Measurements from ENCODE around the gene KCTD10. TPM values are rescaled to one million over a fixed set of nuclear protein-coding genes. Genes with fewer than 3 reads are reported as not detected.

KCTD10 gene
- total RNA-seq, 1 experiment from 2014 or later: 44.9 TPM

DNA sequence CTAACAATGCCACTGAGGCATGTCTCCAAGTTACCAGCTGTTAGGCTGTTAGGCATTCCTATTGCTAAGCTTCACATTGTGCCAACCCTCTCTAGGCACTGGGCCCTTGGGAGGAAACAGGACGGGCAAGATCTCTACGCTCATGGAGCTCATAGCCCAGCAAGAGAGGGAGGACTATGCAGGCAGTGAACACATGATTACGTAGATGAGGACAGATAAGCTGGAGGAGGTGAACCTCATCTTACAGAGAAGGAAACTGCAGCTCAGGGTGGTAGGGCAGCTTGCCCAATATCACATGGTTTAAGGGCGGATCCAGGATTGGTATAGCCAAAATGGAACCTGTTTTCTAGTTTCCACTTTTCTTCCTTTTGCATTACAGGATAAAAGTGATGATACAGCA, 8.1 kb upstream of the KCTD10 start:
- Mint-ChIP-seq H3K9me3 (ENCODE audit: unreplicated experiment) (no peaks in the 10 kb centered on the region), H3K4me3 (ENCODE audit: unreplicated experiment) (no peak overlapping the region), H3K27ac (ENCODE audit: low read depth, unreplicated experiment) (no peak overlapping the region), H3K27me3 (ENCODE audit: insufficient read depth, unreplicated experiment) (no peaks in the 10 kb centered on the region), H3K4me1 (ENCODE audit: insufficient read depth, unreplicated experiment) (no peaks in the 10 kb centered on the region), H3K36me3 (ENCODE audit: insufficient read depth, unreplicated experiment) (peaks cover 72% of the 10 kb centered on the region)
- no peak for DNase-seq (ENCODE audit: unreplicated experiment)
- ChIA-PET POLR2A (no interaction called here), CTCF (interaction anchor here (1.2 to 1.4 kb wide), 2 partner anchors 52 to 55 kb away, joined by 3 to 4 read pairs; no protein-coding TSS in a partner anchor)
- no TSS peak for BruUV-seq (replicated peaks)
- TF ChIP-seq, protein P1, sequence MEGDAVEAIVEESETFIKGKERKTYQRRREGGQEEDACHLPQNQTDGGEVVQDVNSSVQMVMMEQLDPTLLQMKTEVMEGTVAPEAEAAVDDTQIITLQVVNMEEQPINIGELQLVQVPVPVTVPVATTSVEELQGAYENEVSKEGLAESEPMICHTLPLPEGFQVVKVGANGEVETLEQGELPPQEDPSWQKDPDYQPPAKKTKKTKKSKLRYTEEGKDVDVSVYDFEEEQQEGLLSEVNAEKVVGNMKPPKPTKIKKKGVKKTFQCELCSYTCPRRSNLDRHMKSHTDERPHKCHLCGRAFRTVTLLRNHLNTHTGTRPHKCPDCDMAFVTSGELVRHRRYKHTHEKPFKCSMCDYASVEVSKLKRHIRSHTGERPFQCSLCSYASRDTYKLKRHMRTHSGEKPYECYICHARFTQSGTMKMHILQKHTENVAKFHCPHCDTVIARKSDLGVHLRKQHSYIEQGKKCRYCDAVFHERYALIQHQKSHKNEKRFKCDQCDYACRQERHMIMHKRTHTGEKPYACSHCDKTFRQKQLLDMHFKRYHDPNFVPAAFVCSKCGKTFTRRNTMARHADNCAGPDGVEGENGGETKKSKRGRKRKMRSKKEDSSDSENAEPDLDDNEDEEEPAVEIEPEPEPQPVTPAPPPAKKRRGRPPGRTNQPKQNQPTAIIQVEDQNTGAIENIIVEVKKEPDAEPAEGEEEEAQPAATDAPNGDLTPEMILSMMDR (IDR thresholded peaks at IDR 0.05; ENCODE audit: unreplicated experiment): no peak
- intact Hi-C loops (cut with micrococcal nuclease): no loop called here

DNA sequence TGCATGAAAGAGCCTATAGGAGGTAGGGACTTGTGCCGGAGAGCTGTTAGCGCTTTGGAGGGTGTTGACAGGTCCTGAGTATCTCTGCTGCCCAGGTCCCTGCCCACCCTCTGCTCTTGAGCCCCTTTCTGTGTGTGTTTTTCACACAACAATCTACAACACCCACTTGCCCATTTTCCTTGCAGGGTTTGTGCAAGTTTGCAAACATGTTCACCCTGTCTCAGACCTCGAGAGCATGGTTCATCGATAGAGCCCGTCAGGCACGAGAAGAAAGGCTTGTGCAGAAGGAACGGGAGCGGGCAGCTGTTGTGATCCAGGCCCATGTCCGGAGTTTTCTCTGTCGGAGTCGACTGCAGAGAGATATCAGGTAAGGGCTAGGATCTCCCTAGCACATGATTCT, 6.2 kb upstream of the KCTD10 start:
- POLR2A ChIA-PET: interaction anchor here (1.3 kb wide), 1 partner anchor 20 kb away, joined by 3 read pairs; no protein-coding TSS in a partner anchor
- CTCF ChIA-PET: interaction anchor here (0.6 to 1.8 kb wide), 3 partner anchors 8 to 389 kb away, joined by 3 to 6 read pairs (median 4); no protein-coding TSS in a partner anchor
- Mint-ChIP-seq H3K4me1 (ENCODE audit: insufficient read depth, unreplicated experiment) (no peaks in the 10 kb centered on the region), H3K9me3 (ENCODE audit: unreplicated experiment) (no peaks in the 10 kb centered on the region), H3K27ac (ENCODE audit: low read depth, unreplicated experiment) (no peak overlapping the region), H3K36me3 (ENCODE audit: insufficient read depth, unreplicated experiment) (peaks cover 61% of the 10 kb centered on the region), H3K4me3 (ENCODE audit: unreplicated experiment) (no peak overlapping the region), H3K27me3 (ENCODE audit: insufficient read depth, unreplicated experiment) (no peaks in the 10 kb centered on the region)
- TF ChIP-seq, protein P1 (IDR thresholded peaks at IDR 0.05; ENCODE audit: unreplicated experiment): no peak
- no TSS peak for BruUV-seq (replicated peaks)
- intact Hi-C loops (cut with micrococcal nuclease): no loop called here
- no peak for DNase-seq (ENCODE audit: unreplicated experiment)

DNA sequence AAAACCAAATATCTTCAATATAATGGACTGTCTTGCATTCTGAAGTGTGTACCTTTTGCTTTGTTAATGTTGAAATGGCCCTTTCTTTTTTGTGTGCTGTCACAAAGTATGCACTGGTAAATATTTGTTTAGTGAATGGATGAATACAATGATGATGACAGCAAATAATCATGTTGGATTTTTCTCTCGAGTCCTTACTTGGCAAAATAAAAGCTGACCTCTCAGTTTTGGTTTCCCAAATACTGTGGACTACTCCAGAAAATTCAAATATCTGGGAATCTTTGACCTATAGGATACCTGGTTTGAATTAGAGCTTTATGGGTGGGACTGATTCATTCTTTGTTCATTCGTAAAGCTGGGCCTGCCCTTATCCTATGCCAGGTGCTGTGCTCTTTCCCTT, 5.8 kb upstream of the KCTD10 start:
- Mint-ChIP-seq H3K27ac (ENCODE audit: low read depth, unreplicated experiment) (no peak overlapping the region), H3K4me3 (ENCODE audit: unreplicated experiment) (no peak overlapping the region), H3K9me3 (ENCODE audit: unreplicated experiment) (no peaks in the 10 kb centered on the region), H3K4me1 (ENCODE audit: insufficient read depth, unreplicated experiment) (no peaks in the 10 kb centered on the region), H3K36me3 (ENCODE audit: insufficient read depth, unreplicated experiment) (peaks cover 56% of the 10 kb centered on the region), H3K27me3 (ENCODE audit: insufficient read depth, unreplicated experiment) (no peaks in the 10 kb centered on the region)
- TF ChIP-seq, protein P1 (IDR thresholded peaks at IDR 0.05; ENCODE audit: unreplicated experiment): no peak
- ChIA-PET POLR2A (interaction anchor here (1.3 kb wide), 1 partner anchor 19 kb away, joined by 3 read pairs; no protein-coding TSS in a partner anchor), CTCF (interaction anchor here (0.6 to 1.8 kb wide), 3 partner anchors 8 to 389 kb away, joined by 3 to 6 read pairs (median 4); no protein-coding TSS in a partner anchor)
- BruUV-seq (replicated peaks): no TSS peak
- DNase-seq (ENCODE audit: unreplicated experiment): no peak
- intact Hi-C loops (cut with micrococcal nuclease): no loop called here

DNA sequence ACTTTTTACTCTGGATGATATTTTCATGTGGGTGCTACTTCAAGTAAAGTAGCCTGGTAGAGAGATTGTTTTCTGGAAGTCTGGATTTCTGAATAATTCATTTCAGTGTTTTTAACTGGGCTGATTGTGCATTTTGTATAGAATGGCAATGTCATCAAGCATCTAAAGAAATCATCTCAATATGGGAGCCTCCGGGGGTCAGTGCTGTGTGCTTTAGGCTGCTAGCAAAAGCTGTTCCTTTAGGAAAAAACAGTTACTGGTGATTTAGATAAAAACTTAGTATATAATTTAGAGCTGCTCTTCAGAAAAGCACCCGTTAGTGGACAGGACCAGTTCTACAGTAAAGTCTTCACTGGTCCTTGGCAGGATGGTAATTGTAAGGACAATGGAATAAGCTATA, 5.4 kb upstream of the KCTD10 start:
- no peak overlapping the region for H3K4me3 Mint-ChIP-seq (ENCODE audit: unreplicated experiment)
- TF ChIP-seq, protein P1 (IDR thresholded peaks at IDR 0.05; ENCODE audit: unreplicated experiment): no peak
- intact Hi-C loops (cut with micrococcal nuclease): no loop called here
- H3K4me1 Mint-ChIP-seq (ENCODE audit: insufficient read depth, unreplicated experiment): no peaks in the 10 kb centered on the region
- DNase-seq (ENCODE audit: unreplicated experiment): no peak
- H3K27me3 Mint-ChIP-seq (ENCODE audit: insufficient read depth, unreplicated experiment): no peaks in the 10 kb centered on the region
- no peak overlapping the region for H3K27ac Mint-ChIP-seq (ENCODE audit: low read depth, unreplicated experiment)
- H3K9me3 Mint-ChIP-seq (ENCODE audit: unreplicated experiment): no peaks in the 10 kb centered on the region
- CTCF ChIA-PET: interaction anchor here (1.0 to 1.8 kb wide), 2 partner anchors 7 to 55 kb away, joined by 4 to 6 read pairs; no protein-coding TSS in a partner anchor
- peaks cover 52% of the 10 kb centered on the region for H3K36me3 Mint-ChIP-seq (ENCODE audit: insufficient read depth, unreplicated experiment)
- no TSS peak for BruUV-seq (replicated peaks)
- POLR2A ChIA-PET: interaction anchor here (1.3 kb wide), 1 partner anchor 19 kb away, joined by 3 read pairs; no protein-coding TSS in a partner anchor

Data from MCF 10A (cell line).